Neural cell (in vitro differentiated cells): ENCODE results near the gene TBCC.

Source experiments
- CTCF ChIP-seq: fragments of 450-650 bp; IDR thresholded peaks from 2 replicates; pipeline ENCODE4 v1.5.1; 2014; ENCODE audit warnings: antibody characterized with exemption, mild to moderate bottlenecking, moderate library complexity; ENCODE audit not compliant: poor library complexity, severe bottlenecking
- EP300 ChIP-seq: fragments of 450-650 bp; conservative IDR thresholded peaks from 2 replicates; pipeline ENCODE4 v1.6.1; 2014; ENCODE audit warnings: antibody characterized with exemption, mild to moderate bottlenecking, moderate library complexity; ENCODE audit not compliant: poor library complexity, severe bottlenecking
- EZH2 ChIP-seq: fragments of 200-600, 300-800 bp; shearing (Covaris generic), sonication (generic); IDR thresholded peaks from 2 replicates; pipeline ENCODE4 v1.6.1; 2014; ENCODE audit warnings: antibody characterized with exemption, low read length, borderline replicate concordance, mild to moderate bottlenecking; ENCODE audit not compliant: insufficient read depth, poor library complexity, severe bottlenecking

- TF ChIP-seq EZH2 (no peak), CTCF (no peak), EP300 (no peak)
These were observed 41.5 kb downstream of the TBCC start for GRCh38 chr6:42704251-42704936.
